Vagina (tissue), 2 donors: Measurements from ENCODE around the gene SLC35F1.

Experiments used
- CTCF ChIP-seq, 3 experiments: fragments of 450-650 bp in 2 of 3; fragments of 200-600 bp in 1 of 3; sonication (generic) in 1 of 3; IDR thresholded peaks; one replicate each; pipeline ENCODE4 v1.5.1; 2017 to 2019; ENCODE audit warnings: antibody characterized with exemption in 3 of 3, mild to moderate bottlenecking in 2 of 3, moderate library complexity in 2 of 3
- POLR2A ChIP-seq, 2 donors: fragments of 450-650 bp; IDR thresholded peaks; one replicate each; pipeline ENCODE4 v1.6.1; 2017; ENCODE audit warnings: antibody characterized with exemption in 2 of 2, mild to moderate bottlenecking in 2 of 2, moderate library complexity in 2 of 2
- POLR2AphosphoS5 ChIP-seq, 2 donors: sonication (generic); formaldehyde crosslinking; IDR thresholded peaks; one replicate each; pipeline ENCODE4 v1.9.0; 2017; ENCODE audit warnings: antibody characterized with exemption in 2 of 2, mild to moderate bottlenecking in 2 of 2, low read depth in 1 of 2; ENCODE audit not compliant: insufficient read depth in 1 of 2

- TF ChIP-seq CTCF (IDR thresholded peaks at IDR 0.05) (no peak), POLR2A (IDR thresholded peaks at IDR 0.05) (no peak), POLR2AphosphoS5 (IDR thresholded peaks at IDR 0.05; ENCODE audit: insufficient read depth in 1 of 2, low read depth in 1 of 2) (no peak)
Measured at GRCh38 chr6:117986396-117986795, 79.3 kb downstream of the SLC35F1 start.
